Measurements from ENCODE around the gene GRAMD1A. TPM values are rescaled to one million over a fixed set of nuclear protein-coding genes. Genes with fewer than 3 reads are reported as not detected.
A peak's percentile ranks its signal among the peaks of the same experiment; 100 is the strongest.
"Not testable (repeated sequence)": the region's sequence is repeated elsewhere in the genome, so short reads cannot be mapped to it uniquely, and the experiment has no call there.

GRAMD1A gene
- total RNA-seq (ENCODE audit: insufficient read depth, low replicate concordance), result 50.3 TPM

DNA sequence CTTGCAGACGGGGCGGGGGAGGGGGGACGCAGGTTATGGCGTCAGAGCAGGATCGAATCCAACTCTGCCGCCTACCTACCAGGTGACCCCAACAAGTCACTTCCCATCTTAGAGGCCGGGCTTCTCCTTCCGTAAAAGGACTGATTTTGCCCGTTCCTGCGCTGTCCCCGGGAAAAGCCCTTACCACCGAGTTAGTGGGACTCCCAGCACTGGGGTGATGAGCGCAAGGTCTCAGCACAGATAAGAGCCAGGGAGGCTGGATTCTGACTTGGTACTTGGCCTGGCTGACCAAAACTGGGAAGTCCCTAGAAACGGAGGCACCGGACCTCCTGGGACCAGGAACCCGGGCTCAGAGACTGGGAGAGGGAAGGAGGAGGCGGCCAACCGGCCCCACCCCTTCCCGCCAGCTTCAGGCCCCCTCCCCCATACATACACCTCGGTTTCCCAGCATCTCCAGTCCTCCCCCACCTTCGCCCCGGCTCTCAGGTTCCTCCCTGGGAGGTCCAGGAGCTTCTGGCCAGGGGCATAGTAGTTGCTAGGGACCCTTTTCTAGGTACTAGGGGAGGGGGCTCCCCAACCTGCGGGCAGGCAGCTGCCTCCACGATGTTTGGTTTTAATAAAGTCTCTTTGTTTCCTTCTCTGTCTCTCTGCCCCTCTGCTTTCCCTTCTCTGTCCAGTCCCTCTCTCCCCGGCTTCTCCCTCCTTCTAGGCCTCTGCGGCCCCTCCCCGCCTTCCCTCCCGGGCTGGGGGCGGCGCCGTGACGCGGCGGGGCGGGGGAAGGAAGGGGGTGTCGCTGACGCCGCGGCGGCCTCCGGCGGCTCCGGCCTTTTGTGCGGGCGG, at the start of gene GRAMD1A:
Gene GRAMD1A, plus strand, starts transcription at position 826 of the 840 bp plus-strand sequence. CDS start 156 bp downstream, outside the sequence.
- peak; percentile 93 for DNase-seq (ENCODE audit: low spot score)

DNA sequence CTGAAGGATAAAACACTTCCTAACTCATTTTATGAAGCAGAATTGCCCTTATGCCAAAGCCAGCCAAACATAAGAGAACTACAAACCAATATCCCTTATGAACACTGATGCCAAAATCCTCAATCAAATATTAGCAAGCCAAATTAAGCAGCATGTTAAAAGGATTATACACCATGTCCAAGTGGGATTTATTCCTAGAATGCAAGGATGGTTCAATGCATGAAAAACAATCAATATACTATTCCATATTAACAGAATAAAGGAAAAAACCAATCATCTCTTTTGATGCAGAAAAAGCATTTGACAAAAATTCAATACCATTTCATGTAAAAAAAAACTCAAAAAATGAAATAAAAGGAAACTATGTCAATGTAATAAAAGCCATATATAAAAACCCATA, 47.0 kb upstream of the GRAMD1A start:
- DNase-seq (ENCODE audit: low spot score), result no peak

DNA sequence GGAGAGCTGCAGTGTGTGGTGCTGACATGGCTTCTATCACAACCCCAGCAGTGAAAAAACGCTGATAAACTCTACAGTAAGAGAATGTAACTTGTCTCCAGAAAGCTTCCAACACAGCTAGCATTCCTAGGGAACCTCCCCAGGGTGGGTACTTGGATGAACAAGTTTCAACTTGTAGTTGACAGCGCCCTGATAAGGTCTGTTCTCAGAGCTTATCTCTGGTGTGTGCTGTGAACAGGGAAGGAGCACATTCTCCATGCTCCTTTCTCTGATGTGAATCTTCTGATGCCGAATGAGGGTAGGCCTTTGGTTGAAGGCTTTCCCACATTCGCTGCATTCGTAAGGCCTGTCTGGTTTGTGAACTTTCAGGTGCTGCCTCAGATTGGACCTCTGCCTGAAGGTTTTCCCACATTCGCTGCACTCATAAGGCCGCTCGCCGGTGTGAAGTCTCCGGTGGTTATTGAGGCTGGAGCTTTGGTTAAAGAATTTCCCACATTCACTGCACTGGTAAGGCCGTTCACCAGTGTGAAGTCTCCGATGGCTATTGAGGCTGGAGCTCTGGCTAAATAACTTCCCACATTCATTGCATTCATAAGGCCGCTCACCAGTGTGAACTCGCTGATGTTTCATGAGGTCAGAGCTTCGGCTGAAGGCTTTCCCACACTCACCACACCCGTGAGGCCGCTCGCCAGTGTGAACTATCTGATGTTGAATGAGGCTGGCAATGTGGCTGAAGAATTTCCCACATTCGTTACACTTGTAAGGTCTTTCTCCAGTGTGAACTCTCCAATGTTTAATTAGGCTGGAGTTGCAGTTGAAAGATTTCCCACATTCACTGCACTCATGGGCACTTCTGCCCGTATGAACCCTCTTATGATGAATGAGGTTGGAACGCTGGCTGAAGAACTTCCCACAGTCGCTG, 42.0 kb upstream of the GRAMD1A start:
- no peak for DNase-seq (ENCODE audit: low spot score)

DNA sequence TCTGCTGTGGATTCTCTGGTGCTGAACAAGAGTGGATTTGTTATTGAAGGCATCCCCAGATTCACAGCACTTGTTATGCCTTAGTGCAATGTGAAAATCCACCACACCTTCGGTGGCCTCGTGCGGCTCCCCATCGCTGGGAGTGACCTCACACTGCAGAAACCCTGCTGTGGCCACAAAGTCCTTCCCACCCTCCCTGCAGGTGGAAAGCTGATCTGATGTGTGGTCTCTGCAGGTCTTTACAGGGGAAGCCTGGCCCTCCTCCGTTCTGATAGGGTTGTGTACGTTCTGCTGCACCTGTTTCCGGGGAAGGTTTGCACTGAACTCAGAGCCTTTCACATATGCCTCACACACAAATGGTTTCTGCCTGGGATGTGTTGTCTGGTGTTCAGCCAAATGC, 41.1 kb upstream of the GRAMD1A start:
- DNase-seq (ENCODE audit: low spot score), result no peak

DNA sequence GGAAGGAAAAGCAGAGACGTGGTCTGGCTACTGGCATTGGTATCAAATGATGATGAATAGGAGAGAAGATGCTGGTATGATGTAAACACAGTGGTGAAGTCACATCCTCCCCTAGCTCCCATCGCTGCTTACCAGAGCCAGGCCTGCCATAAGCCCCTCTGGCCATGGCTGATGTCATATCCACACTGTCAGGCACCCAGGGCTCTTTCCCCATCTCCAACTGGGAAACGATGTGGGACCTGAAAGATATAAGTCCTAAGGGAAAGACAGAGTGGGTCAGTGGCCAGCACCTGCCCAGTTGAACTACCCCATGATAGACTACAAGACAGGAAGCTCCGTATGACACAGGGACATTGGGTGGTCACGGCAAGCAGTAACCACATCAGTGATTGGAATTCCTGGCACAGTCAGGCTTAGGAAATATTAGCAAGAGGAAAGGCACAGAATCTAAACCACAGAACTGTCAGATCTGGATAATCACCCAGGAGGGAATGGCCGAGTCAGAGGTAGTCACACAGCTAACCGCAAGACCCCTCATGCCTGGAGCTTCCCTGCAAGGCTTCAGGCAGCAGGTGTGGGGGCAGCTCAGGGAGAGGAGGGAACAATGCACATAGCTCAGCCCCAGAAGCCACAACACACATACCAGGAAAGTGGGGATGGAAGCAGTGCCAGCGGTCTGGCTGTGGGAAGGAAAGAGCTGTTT, 39.9 kb upstream of the GRAMD1A start:
- no peak for DNase-seq (ENCODE audit: low spot score)

DNA sequence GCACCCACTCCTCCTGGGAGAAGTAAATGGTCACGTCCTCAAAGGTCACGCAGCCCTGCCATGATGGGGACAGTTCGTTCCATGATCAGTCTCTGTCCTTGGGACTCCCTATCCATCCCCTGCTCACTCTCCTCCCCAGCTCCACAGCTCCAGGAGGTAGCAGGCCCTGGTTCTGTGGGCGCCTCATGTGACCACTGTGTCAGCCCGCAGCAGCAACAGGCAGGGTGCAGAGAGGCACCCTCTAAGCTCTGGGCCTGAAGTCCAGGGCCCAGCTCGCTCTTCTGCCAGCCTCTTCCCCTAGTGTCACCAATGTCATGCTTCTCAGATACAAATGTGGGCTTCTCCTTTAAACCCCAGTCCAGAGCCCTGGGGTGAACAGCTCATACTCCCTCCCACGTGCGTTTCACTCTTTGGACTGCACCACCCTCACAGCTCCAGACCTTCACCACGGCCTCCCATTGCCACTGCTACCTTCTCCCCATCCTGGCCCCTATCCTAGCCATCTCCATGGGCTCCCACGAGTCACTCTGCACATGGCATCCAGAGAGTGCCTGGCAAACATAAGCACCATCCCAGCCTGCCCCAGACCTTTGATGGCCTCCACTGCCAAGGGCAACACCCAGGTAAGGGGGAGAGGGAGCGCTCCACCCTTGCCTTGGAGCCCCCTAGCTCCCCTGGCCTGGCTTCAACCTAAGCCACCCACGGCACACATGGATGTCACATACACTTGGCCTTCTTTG, 39.0 kb upstream of the GRAMD1A start:
- no peak for DNase-seq (ENCODE audit: low spot score)

DNA sequence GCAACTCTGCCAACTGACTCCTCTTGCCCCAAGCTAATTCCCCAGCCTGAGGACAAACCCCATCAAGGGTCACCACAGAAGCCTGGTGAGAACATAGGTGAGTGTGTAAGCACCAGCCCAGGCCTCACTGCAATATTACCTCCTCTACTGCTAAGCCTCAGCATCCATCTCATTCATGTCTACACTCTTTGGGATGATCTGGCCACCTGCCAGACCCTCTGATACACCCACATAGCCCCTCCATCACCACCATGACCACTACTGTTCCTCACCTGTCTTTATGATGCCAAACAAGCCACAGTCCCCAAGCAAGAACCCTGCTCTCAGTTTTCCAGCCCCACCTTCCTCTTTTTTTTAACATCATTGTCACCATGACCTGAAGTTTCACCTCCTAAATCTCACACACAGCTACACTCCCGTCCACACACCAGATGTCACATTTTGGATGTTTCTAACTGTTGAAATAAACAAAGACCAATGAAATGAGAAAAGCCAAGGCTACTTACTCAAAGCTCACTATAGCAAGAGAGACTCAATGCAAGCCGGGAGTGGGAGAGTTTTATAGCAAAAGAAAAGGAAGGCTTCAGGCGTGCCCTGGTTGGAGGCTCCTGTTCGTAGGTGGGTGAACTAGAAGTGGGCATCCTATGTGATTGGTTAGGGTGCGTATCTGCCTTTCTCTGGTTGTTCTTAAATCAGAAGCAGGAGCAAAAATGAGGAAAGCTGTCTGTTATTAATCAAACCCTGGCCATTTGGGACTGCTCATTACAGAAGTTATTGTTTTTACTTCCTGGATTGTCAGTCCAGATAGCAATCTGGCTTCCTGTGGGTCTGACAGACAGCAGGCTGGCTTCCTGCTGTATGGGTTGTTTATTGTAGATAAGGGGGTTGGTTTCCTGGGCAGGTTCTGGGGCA, 38.1 kb upstream of the GRAMD1A start:
- DNase-seq (ENCODE audit: low spot score), result peak; percentile 20

DNA sequence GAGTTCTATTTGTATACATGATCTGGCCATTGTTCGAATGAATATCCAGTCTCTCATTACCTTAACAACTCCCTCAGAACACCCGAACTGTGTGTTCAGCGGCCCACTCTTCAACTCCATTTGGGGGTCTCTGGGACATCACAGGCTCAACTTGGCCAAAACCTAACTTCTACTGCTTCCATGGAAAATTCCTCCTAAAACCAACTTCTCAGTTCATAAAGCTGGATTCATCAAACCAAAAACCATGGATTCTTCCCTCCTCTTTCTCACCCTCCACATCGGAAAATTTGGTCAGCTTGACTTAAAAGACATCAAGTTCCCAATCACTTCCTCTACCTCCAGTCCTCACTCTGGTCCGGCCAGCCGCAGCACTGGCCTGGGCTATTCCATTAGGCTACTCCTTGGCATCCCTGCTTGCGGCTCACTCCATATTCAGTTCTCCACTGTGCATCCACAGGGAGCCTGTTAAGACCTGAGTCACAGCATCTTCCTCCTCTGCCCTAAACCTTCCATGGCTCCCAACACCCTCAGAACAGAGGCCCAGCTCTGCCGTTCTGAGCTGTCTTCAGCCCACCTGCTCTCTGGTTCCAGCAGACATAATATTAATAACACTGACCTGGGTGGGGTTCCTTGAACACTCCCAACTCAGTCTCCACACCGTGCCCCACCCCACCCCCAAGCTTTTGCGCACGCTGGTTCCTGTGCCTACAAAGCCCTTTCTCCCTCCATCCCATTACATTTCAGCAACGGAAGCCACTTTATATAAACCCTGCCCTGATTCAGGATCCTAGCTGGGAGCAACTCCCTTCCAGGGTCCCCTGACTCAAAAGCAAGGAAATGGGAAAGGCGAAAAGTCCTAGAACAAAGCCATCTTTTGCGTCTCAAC, 37.2 kb upstream of the GRAMD1A start:
- DNase-seq (ENCODE audit: low spot score), result no peak

DNA sequence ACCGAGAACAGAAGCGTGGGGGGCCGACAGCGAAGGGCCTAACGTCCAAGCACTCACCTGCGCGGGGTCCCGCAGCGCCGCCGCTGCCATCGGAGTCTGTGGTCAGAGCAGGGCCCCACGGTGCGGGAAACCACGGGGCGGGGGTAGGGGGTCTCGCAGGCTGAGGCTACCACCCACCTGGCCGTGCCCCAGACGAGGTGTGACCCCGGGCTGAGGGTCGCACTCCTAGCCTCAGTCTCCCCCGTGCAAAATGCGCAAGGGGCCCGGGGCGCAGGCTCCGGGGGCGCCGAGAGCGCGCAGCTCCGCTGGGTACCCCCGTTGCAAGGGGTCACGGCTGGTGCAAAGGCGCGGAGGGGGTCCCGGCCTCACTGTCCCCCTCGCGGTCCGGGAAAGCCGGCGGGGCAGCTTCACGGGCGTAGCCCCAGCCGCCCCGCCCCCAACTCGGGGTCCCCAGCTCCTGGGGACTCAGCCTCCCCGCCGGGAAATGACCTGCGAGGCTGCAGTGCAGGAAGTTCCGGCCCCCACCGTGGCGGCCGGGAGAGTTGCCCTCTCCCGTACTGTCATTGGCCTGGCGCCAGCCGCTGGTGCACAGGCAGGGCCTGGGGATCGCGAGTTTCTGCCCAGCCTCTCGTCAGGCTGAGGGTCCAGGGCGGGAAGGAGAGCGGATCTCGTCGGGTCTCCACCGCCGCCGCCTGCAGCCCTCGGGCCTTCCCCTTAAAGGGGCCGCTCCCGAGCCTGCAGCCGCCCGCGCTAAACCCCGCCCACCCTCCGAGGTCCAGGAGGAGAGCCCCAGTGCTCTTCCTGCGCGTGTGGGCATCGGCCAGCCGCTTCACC, 36.3 kb upstream of the GRAMD1A start, which contains the start of gene ZNF792:
Gene ZNF792, minus strand, starts transcription at position 657 of the 834 bp plus-strand sequence. Its CDS starts 567 bp downstream, at position 90.
- peak; percentile 64 for DNase-seq (ENCODE audit: low spot score)

DNA sequence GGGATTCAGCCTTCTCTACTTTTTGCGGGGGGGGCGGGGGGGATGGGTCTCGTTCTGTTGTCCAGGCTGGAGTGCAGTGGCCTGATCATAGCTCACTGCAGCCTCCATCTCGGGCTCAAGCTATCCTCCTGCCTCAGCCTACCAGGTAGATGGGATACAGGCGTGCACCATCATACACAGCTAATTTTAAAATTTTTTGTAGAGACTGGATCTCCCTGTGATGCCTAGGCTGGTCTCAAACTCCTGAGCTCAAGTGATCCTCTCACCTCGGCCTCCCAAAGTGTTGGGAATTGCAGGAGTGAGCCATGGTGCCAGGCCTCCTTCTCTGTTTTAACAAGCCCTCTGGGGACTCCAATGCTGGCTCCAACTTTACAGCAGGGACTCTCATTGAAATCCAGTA, 35.5 kb upstream of the GRAMD1A start:
- DNase-seq (ENCODE audit: low spot score), result no peak

DNA sequence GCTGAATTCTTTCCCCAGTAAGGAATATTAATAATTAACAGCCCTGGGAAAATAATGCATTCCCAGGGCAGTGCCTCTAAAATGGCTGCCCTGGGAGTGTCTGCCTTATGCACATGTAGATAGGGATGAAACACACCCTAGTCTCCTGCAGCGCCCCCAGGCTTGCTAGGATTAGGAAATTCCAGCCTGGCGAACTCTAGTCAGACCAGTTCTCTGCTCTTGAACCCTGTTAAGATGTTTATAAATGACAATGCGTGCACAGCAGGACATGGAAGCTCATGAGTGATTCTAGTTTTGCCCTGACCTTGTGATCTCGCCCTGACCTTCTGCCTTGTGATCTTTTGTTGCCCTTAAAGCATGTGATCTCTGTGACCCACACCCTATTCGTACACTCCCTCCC, 34.6 kb upstream of the GRAMD1A start:
- not testable (repeated sequence) for DNase-seq (ENCODE audit: low spot score)

DNA sequence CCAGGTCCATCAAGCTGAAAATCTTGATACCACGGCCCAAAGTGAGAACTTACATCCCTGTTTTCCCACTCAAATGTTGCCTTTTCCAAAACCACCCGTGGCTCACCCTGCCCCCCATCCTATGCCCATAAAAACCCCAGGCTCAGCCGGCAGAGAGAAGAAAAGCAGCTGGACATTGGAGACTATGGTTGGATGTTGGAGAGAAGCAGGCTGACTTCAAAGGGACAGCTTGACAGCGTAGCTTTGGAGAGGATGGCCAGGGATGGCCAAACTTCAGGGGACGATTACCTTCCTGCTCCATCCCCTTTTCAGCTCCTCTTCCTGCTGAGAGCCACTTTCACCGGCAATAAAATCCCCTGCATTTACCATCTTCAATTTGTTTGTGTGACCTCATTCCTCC, 32.6 kb upstream of the GRAMD1A start:
- no peak for DNase-seq (ENCODE audit: low spot score)

DNA sequence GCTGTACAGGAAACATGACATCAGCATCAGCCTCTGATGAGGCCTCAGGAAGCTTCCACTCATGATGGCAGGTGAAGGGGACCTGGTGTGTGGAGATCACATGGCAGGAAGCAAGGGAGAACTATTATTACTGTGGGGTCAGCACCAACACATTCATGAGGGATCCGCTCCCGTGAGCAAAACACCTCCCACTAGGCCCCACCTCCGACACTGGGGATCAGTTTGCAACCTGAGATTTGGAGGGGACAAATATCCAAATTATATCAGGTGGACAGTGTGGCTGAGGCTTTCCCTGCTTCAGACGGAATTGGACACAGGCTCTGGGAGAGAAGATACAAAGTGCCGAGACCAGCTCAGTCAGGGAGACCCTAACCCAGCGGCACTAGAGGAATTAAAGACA, 30.4 kb upstream of the GRAMD1A start:
- DNase-seq (ENCODE audit: low spot score), result no peak

DNA sequence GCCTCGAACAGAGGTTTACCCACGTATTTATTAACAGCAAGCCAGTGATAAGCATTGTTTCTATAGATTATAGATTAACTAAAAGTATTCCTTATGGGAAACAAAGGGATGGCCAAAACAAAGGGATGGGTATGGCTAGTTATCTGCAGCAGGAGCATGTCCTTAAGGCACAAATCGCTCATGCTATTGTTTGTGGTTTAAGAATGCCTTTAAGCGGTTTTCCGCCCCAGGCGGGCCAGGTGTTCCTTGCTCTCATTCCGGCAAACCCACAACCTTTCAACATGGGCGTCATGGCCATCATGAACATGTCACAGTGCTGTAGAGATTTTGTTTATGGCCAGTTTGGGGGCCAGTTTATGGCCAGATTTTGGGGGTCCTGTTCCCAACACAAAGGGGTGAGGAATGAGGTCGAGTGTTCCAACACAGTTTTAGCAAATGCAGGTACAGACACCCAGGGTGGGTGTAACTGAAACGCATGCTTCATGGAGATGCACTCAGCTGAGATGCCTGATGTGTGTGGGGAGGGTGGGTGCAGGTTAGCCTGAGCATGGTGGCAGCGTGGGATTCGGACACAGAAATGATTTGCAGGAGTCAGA, 29.8 kb upstream of the GRAMD1A start:
- DNase-seq (ENCODE audit: low spot score), result not testable (repeated sequence)

DNA sequence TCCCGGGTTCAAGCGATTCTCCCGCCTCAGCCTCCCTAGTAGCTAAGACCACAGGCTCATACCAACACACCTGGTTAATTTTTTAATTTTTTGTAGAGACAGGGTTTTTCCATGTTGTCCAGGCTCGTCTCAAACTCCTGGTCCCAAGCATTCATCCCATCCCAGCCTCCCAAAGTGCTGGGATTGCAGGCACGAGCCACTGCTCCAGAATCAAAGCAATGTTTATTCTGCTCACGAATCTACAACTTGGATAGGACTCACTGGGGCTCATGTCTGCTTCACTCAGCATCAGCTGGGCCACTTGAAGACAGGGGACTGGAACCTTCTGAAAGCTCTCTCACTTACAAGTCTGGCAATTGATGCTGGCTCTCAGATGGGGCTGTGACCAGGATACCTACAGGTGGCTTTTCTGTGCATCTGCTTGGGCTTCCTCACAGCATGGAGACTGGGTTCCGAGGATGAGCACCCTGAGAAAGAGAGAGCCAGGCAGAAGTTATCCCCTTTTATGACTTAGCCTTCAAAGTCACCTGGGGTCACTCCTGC, 27.9 kb upstream of the GRAMD1A start:
- DNase-seq (ENCODE audit: low spot score), result no peak

DNA sequence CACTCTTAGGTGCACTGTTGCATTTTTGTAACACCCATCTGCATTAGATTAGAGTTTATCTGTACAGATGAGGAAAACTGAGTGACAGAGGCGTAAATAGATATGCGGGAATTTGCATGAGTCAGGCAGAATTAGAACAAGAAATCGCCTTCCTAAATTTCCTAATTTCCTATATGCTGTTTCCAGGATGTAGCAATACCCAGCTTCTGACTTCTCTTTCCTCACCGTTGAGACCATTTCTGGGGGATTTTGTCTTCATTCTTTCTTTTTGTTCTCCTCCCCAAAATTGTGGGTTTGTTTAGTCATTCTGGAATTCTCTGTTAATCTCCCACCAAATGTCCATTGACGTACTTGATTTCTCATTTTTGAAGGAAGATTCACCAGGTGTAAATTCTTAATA, 25.5 kb upstream of the GRAMD1A start:
- DNase-seq (ENCODE audit: low spot score), result no peak

DNA sequence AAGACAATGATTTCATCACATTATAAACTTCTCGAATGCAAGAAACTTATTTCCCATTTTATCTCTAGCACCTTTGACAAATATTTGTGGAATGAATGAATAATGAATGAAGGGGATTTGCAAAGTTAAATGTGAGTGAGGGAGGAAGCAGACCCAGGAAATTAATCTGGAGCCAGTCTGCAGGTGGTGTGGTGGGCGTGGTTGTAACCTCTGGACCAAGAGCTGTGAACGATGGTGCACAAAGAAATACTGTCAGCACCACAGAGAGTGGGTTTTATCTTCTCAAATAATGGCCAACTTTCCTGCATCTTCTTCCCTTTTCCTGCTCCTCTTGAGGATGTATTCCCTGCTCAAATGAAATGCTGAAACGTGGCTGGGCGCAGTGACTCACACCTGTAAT, 25.1 kb upstream of the GRAMD1A start:
- no peak for DNase-seq (ENCODE audit: low spot score)

Measured in umbilical cord (tissue), 2 donors.